Hepatic stellate cell (primary cell): ENCODE measurements around the gene LRMDA.
"Not testable (repeated sequence)": the region's sequence is repeated elsewhere in the genome, so short reads cannot be mapped to it uniquely, and the experiment has no call there.

Source experiments
- DNase-seq: peaks from one replicate; pipeline ENCODE4 v3.0.0; 2011; ENCODE audit warnings: low spot score

Gene LRMDA

DNA sequence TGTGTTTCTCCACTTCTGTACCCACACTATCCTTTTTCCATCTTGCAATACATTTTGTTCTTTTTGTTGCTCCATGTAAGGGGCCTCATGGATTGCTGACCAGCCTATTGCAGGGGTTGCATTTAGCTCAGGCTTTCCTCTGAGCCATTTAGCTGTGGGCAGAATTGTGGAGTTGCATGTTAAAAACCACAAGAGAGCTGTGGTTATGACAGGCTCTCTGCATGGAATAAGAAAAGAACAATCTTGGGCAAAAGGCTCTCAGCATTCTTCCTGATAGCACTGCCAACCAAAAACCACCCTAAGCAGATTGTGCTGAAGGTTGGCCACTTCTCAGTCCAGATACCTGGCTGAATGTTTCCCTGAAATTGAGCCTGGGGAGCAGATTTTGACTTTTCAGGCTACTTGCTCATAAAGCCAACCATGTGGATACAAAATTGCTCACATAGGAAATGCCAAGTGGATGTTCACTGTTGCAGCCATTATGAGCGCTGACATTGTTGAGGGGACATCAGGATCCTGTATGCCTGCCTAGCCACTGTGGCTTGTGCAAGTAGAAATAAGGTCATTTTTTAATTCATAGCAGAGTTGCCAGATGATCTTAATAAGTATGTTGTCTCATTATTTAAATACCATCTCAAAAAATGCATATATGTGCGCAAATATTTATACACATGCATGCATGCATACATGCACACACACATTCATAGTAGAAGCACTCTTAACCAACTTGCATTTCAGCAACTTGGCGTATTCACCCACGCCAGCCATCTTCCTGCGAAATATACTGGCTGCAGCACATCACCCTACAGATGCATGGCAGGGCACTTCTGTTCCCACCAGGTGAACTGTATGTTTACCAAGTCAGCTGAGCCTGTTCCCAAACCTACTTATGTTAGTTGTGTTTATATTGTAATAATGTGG, 695.4 kb downstream of the LRMDA start:
- no peak for DNase-seq

DNA sequence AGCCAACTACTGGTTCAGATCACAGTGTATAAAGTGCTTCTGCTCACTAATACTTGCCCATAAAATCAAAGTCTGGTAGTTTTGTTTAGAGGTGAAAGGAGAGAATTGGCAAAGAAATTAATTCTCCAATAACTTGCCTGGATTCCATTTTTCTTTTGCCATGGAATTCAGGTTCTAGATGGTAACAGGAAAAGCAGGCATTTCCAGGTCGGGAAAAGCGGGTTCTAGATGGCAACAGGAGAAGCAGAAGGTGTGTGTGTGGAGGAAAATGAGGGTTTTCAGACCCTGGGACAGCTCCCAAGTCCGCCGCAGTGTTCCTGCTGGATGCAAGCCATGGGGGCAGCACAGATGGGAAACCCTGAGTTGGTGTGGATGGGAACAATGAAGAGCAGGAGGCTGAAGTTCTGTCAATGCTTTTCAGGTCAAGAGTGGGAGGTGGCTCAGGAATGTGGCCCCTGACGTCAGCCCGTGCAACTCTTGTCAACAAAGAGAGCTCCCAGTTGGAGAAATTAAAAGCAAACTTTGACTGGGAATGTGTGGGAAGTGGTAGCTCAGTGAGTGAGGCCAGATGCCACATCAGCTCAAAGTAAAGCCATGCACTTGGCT, 696.7 kb downstream of the LRMDA start:
- DNase-seq = no peak

DNA sequence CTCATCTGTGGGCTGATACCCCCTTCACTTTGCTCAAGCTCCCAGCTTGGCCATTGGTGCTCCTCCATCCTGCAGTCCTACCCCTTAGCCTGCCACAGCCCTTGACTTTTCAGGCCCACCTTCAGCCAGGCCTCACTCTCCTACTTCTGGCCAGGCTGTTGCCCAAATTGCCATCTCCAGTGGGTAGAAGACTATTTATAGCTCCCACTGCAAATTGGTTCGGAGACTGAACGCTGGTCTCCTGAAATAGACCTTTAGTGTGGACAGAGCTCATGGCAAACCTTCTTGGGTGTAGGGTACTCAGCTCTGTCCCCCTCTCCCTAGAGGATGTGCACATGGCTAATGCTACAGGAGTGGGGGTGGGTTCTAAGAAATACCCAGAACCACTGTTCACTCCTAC, 697.8 kb downstream of the LRMDA start:
- DNase-seq = no peak

DNA sequence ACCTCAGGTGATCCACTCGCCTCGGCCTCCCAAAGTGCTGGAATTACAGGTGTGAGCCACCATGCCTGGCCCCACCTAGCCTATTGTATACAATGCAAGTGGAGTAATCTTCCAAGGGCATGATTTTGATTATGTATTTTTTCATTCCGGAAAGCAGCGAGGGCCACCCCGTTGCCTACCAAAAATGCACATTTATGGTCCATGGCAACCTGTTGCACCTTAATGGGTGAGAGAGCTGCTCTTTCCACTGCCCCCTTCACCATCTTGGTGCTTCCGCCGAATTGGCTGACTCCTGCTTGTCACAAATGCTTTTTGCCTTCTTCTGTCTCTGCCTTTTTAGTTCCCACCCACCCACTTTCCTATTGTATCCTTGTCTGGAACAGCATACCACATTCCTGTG, 699.5 kb downstream of the LRMDA start:
- no peak for DNase-seq

DNA sequence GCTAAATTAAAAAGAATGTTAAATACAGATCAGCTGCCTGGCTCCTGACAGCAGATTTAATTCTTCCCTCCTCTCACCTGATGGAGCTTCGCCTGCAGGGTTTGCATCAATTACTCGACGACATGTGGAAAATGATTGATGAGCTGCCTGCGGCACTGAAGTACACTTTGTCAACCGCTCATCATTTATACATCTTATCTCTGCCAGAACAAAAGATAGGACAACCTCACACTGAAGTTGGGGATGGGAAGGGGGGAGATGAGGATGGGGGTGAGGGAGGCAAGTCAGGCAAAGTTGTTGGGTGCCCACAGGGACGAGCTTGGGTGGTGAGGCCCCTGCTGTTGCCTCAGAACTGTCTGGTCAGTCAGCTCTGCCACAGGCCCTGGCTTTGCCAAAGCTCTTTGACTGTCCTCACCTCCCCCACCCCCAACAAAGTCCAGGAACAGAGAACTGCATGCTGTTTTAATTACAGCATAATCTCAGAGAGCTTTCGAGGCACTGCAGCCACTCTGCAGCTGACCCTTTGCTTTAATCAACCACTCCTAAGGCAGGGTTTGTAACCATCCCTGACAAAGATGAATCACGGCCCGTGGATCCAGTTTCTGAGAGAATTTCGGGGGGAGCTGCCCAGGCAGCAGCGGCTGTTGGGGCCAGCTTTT, 702.3 kb downstream of the LRMDA start:
- no peak for DNase-seq

DNA sequence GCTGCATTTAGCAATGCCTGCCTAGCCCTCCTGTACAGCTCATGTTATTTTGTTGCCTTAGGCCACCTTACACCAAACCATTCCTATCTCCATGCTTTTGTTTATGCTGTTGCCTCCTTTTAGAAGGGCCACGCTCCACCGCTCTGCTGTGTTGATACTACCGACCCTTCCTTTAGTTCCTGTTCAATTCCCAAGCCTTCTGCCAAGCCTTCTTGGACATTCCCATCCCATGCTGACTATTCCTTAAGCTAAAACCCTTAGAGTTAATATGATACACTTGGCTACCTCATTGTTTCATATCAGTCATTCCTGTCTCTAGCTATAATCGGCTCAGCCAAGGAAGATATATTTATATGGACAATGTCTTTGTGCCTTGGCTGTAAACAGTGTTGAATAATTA, 705.5 kb downstream of the LRMDA start:
- no peak for DNase-seq

- DNase-seq = no peak
Observed at GRCh38 chr10:76138286-76138685, 706.9 kb downstream of the LRMDA start.

- no peak for DNase-seq
Observed at GRCh38 chr10:76138906-76139305, 707.5 kb downstream of the LRMDA start.

DNA sequence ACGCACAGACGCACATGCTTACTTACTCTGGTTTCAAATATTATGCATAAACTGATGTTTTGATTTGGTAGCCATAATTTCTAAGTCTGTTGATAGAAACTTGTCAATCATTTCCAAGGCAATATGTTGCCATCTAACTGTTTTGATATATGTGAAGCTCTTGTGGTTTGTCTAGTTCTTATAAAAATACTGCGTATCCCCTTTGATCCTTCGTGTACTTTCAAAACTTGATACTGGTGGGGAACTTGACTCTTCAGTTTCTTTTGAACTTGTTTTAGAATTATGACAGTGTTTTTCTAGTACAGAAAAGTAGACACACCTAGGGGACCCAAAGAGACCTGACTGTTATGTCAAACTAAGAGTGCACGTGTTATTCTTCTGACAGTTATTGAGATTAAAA, 708.0 kb downstream of the LRMDA start:
- no peak for DNase-seq

DNA sequence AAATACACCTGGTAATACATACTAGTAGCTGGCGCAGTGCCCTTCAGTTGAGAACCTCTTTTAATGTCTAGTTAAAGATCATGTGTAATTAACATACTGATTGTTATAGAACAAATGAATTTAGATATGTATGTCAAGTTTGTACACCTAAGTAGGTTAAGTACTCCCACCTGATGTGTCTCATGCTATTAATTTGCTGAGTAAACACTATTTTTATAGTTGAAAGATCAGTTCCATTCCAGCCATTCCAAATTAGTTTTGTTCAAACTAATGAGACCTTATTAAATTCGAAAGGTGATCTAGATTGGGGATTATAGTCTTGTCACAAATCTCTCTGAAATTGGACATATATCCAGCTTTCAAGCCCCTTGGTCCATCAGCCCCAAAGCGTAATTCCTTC, 710.0 kb downstream of the LRMDA start:
- DNase-seq = no peak

GRCh38 chr10:76148217-76148616, 716.8 kb downstream of the LRMDA start:
- not testable (repeated sequence) for DNase-seq

- no peak for DNase-seq
Observed at GRCh38 chr10:76149182-76149581, 717.8 kb downstream of the LRMDA start.

GRCh38 chr10:76149602-76150138, 718.2 kb downstream of the LRMDA start:
- DNase-seq = no peak

DNA sequence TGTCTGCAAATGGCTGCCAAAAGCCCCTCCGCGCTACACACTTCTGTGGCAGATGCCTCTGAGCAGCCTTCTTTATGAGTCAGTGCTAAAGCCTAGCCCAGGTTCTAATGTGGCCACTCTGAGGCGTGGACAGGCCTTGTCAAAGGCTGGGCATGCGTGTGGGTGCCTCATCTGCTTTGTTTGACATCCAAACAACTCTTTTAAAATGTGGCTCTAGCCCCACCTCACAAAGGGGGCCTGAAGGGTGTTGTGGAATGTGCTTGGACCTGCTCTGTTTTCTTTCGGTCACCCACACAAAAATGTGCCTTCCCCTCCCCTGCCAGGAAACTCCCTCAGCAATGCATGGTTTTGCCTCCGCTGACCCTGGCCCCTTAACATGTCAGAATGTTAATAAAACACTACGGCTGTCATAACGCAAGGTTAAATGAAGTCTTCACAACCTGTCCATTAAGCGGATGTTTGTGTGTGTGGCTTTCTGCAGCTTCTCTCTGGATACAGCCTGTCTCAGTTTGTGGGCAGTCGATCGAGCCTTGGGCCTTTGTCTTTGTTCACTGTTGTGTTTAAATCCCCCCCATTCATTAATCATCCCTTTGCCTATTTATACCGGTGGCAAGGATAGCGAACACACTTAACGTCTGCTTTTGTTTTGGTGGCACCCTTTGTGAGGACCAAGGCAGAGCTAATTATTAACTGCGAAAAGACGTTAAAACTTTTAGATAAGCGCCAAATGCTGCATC, 718.9 kb downstream of the LRMDA start:
- DNase-seq = no peak

DNA sequence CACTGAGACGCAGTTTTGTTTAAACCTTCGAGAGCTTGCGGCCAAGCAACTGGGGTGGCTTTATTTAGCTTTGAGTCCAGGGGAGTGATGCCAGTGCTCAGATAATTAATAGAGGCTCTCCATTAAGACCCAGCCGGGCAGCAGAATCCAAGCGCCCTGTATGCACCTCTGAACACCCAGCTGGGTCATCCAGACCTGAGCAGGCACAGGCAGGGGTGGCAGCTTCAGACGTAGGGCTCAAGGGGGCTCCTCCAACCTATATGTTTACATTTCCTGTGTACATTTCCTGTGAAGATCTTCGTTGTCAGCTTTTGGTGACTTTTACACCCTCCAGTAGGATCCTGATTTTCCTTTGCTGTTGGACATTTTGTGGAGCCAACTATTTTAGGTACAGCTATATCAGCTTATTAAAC, 719.5 kb downstream of the LRMDA start:
- DNase-seq = no peak

- DNase-seq = no peak
Observed at GRCh38 chr10:76152186-76152585, 720.8 kb downstream of the LRMDA start.

GRCh38 chr10:76155961-76156360, 724.5 kb downstream of the LRMDA start:
- DNase-seq = no peak

DNA sequence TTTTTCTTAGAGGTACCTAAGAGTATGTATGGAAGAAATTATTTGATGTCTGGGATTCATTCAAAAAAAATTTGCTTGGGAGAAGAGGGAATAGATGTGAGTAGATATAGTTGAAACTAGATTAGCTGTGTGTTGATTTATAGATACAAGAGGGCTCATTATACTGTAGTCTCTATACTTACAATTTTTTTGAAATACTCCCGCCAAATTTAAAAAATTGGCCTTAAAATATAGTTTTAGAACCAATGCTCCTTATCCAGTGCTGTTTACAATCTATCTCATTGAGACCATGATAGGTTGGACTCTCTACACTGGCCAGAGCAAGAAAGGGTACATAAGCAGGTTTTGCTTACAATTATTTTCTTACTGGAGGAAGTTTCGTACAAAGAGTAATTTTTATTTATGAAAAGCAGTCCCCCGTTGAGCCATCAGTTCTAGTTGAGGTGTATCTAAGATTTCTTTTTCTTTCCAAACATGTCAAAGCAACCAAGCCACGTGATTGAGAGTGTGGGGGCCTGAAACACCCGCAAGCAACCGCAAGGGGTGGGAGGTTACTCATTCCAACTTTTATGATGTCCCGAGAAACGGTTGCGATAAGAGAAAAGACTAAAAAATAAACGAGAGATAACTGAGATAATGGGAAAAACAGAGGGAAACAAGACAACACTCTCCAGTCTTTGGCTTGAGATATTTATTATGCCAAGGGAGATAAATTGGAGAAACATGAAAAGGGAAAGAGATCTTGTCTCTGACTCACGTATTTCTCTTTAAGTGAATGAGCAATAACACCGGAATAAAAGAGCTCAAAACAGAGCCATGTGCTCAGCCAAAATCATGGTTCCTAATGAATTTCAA, 729.2 kb downstream of the LRMDA start:
- DNase-seq = no peak

GRCh38 chr10:76161301-76161582, 729.8 kb downstream of the LRMDA start:
- no peak for DNase-seq

DNA sequence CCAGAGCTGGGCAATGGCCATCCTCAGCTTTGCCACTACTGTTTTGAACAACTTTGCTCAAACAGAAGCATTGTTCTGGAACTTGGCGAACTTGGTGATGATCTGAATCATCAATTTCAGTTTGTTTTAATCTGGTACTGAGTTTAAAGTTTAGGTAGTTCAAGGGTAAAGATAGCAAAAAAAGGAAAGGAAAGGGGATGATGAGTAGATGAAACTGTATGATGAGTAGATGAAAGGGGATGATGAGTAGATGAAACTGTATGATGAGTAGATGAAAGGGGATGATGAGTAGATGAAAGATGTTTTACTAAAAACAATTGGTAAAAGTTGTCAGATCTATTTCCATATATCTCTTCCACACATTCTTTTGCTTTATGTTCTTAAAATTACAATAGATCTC, 737.0 kb downstream of the LRMDA start:
- DNase-seq = no peak

- DNase-seq = no peak
Observed at GRCh38 chr10:76169246-76169645, 737.8 kb downstream of the LRMDA start.
